Nephron (organoid): ENCODE data around the gene PCSK5.

Experiments used
- H3K27ac Mint-ChIP-seq, 3 experiments: 2 replicates each; pipeline ENCODE4 v1.8.0; 2020; ENCODE audit warnings: mixed read lengths in 3 of 3, mild to moderate bottlenecking in 2 of 3, moderate library complexity in 1 of 3
- H3K27me3 Mint-ChIP-seq: 2 replicates; pipeline ENCODE4 v1.8.0; 2021; ENCODE audit warnings: low read depth, mild to moderate bottlenecking, moderate library complexity, mixed read lengths
- H3K36me3 Mint-ChIP-seq: 2 replicates; pipeline ENCODE4 v1.8.0; 2020; ENCODE audit warnings: low read depth, mixed read lengths
- H3K4me1 Mint-ChIP-seq: 2 replicates; pipeline ENCODE4 v1.8.0; 2020; ENCODE audit warnings: mixed read lengths
- H3K4me3 Mint-ChIP-seq, 3 experiments: 2 replicates each; pipeline ENCODE4 v1.8.0; 2020; ENCODE audit warnings: mild to moderate bottlenecking in 3 of 3, mixed read lengths in 3 of 3, moderate library complexity in 2 of 3
- H3K9me3 Mint-ChIP-seq: 2 replicates; pipeline ENCODE4 v1.8.0; 2020; ENCODE audit warnings: mixed read lengths
- TF ChIP-seq, protein P1 (sequence below), 3 experiments: fragments of 200-600 bp; sonication (generic); IDR thresholded peaks; one replicate each; pipeline ENCODE4 v1.5.0; 2021; ENCODE audit warnings: antibody characterized with exemption in 3 of 3; ENCODE audit not compliant: unreplicated experiment in 3 of 3

The PCSK5 gene

DNA sequence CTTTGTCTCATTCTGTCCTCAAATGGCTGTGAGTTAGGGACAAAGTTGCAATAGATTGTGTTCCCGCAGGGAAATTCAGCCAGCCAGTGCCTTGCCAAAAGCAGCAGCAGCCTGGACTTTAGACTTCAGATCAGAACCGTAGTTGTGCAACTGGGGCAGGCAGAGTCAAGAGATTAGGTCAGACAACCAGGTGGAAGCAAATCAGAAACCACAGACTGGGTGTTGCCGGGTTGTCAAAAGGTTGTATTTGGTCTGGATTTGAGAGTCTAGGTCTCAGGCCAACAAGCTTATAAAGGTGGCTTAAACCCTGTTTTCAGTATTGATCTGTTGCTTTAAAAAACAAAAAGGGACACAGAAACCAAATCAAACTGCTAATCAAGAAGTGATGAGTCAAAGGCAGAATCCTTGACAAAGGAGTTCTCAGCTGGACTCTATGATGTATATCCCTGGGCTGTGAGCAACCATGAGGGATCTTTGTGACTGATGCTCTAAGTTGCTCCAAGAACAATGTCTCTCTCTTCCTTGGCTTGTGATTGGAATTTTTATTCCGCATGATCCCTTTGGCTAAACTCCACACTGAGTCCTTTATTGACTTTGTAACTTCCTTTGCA is 482.8 kb downstream of the PCSK5 start:
- peaks cover 43% of the 10 kb centered on the region for H3K4me1 Mint-ChIP-seq
- peak overlapping the region; percentile 18 to 85 (median 30) for H3K27ac Mint-ChIP-seq
- H3K9me3 Mint-ChIP-seq = no peaks in the 10 kb centered on the region
- no peak overlapping the region for H3K4me3 Mint-ChIP-seq
- H3K36me3 Mint-ChIP-seq = no peaks in the 10 kb centered on the region
- TF ChIP-seq, protein P1, sequence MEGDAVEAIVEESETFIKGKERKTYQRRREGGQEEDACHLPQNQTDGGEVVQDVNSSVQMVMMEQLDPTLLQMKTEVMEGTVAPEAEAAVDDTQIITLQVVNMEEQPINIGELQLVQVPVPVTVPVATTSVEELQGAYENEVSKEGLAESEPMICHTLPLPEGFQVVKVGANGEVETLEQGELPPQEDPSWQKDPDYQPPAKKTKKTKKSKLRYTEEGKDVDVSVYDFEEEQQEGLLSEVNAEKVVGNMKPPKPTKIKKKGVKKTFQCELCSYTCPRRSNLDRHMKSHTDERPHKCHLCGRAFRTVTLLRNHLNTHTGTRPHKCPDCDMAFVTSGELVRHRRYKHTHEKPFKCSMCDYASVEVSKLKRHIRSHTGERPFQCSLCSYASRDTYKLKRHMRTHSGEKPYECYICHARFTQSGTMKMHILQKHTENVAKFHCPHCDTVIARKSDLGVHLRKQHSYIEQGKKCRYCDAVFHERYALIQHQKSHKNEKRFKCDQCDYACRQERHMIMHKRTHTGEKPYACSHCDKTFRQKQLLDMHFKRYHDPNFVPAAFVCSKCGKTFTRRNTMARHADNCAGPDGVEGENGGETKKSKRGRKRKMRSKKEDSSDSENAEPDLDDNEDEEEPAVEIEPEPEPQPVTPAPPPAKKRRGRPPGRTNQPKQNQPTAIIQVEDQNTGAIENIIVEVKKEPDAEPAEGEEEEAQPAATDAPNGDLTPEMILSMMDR (IDR thresholded peaks at IDR 0.05; ENCODE audit: unreplicated experiment in 3 of 3) = no peak
- H3K27me3 Mint-ChIP-seq = peaks cover 7% of the 10 kb centered on the region

DNA sequence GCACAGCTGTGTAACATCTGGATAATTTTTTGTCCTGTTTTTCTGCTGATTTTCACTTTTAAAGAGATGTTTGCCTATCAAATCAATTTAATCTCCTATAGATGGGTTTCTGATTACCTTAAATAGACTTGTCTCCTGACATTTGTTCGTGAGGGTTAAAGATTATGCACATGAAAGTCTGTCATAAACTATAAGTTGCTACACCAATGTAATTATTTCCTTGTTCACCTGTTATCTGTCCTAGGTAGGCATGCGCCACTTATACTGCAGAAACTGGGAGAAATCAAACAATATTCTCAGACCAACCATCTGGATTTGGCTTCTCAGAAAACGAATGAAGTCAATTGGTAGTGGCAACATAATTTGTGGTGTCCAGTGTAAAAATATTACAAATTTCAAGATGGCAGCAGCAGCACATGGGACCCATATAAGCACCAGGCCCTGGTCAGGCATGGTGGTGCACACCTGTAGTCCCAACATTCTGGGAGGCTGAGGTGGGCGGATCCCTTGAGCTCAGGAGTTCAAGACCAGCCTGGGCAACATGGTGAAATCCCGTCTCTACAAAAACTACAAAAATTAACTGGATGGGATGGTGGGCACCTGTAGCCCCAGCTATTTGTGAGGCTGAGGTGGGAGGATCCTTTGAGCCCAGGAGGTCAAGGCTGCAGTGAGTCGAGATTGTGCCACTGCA is 483.5 kb downstream of the PCSK5 start:
- Mint-ChIP-seq H3K4me1 (peaks cover 43% of the 10 kb centered on the region), H3K27me3 (peaks cover 7% of the 10 kb centered on the region), H3K36me3 (no peaks in the 10 kb centered on the region), H3K4me3 (no peak overlapping the region), H3K9me3 (no peaks in the 10 kb centered on the region), H3K27ac (peak overlapping the region in 2 of 3 experiments; percentile 30 to 85)
- TF ChIP-seq, protein P1 (IDR thresholded peaks at IDR 0.05; ENCODE audit: unreplicated experiment in 3 of 3) = no peak

DNA sequence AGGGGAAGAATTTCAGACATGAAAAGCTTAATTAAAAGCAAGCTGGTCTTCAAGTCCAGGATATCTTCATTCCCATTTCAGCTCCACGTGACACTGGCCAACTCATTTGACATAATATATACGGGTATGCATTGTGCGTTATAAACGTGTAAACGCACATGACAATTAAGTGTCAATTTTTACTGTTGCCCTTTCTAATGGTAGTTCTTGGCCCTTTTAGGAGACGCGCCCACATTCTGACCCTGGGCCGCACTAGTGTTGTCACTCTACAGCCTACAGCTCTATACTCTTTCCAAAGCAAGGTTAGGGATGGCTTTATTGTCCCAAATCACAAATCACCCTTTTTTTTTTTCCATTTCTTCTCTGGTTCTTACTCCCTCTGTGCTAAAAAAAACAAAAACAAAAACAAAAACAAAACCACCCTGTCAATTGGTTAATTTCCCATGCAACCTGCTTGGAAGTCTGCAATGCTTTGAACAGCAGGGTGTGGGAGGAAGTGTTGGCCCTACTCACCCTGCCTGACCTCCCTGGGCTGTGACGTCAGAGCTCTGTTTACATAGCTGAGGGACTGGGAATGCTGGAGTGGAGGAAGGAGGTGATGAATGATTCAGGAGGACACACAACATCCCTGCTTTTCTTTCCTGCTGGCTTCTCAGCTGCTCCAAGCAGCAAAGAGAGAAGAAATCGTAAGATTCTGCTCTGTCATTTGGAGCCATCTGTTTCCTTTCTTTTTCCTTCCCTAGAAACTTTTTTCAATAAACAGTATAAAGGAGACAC is 484.5 kb downstream of the PCSK5 start:
- TF ChIP-seq, protein P1 (IDR thresholded peaks at IDR 0.05; ENCODE audit: unreplicated experiment in 3 of 3) = no peak
- peak overlapping the region; percentile 42 to 65 (median 55) for H3K27ac Mint-ChIP-seq
- no peak overlapping the region for H3K4me3 Mint-ChIP-seq
- no peaks in the 10 kb centered on the region for H3K36me3 Mint-ChIP-seq
- H3K9me3 Mint-ChIP-seq = no peaks in the 10 kb centered on the region
- H3K27me3 Mint-ChIP-seq = peaks cover 7% of the 10 kb centered on the region
- H3K4me1 Mint-ChIP-seq = peaks cover 37% of the 10 kb centered on the region

DNA sequence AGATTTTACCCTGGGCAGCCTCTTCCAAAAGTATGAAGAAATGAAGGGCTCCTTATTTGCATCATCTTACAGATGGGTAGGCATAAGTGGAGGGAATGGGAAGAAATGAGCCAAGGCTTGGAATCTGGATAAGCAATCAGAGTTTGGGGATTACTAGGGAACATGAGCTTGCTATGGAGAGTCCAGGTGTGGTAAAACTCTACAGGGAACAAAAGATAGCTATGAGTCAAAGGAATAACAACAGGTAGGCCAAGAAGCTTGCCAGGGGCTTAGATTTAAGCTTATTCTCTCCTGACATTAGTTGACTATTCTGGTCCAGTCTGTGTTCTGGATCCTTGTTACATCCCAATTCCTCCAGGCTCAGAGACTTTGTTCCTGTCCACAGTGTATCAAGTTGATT is 487.3 kb downstream of the PCSK5 start:
- peaks cover 7% of the 10 kb centered on the region for H3K27me3 Mint-ChIP-seq

DNA sequence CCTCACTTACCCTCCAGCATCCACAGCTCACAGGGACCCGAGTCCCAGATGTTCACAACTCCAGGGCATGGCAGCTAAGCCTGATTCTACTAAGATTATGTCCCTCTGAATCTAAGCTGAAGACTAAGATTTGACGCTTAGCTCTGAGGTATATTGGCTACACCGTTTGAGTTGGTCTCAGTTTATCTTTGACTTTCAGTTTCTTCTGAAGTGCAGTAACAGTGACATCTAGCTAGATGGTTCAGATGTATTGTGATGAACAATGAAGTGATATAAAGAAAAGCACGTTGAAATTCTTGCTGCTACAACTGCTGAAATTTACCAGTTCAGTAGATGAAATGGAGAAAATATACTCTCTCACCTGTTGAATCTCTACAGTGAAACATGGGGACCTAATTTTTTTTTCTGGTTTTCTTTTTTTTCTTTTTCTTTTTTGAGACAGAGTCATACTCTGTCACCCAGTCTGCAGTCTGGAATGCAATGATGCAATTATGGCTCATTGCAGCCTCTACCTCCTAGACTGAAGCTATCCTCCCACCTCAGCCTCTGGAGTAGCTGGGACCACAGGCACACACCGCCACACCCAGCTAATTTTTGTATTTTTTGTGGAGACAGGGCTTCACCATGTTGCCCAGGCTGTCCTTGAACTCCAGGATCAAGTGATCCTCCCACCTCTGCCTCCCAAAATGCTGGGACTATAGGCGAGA is 488.0 kb downstream of the PCSK5 start:
- Mint-ChIP-seq H3K4me3 (no peak overlapping the region), H3K27ac (no peak overlapping the region), H3K36me3 (peaks cover 4% of the 10 kb centered on the region), H3K4me1 (peaks cover 16% of the 10 kb centered on the region), H3K9me3 (no peaks in the 10 kb centered on the region), H3K27me3 (peaks cover 7% of the 10 kb centered on the region)
- TF ChIP-seq, protein P1 (IDR thresholded peaks at IDR 0.05; ENCODE audit: unreplicated experiment in 3 of 3) = no peak

More for the DNA sequence above, 487.3 kb downstream of the PCSK5 start:
- Mint-ChIP-seq H3K4me1 (peaks cover 24% of the 10 kb centered on the region), H3K9me3 (no peaks in the 10 kb centered on the region), H3K36me3 (no peaks in the 10 kb centered on the region), H3K27ac (no peak overlapping the region), H3K4me3 (no peak overlapping the region)
- TF ChIP-seq, protein P1 (IDR thresholded peaks at IDR 0.05; ENCODE audit: unreplicated experiment in 3 of 3) = no peak
